ENCODE data around the gene CMKLR1.

Gene CMKLR1

GRCh38 chr12:108338915-108339657, at the start of gene CMKLR1:
TSS of gene CMKLR1 (minus strand) at chr12:108339311. CDS start at chr12:108293591, 45,720 bp downstream.
- no peak for DNase-seq (ENCODE audit: low read depth in 2 of 2)

GRCh38 chr12:108387771-108388170, 48.7 kb upstream of the CMKLR1 start:
- no peak for DNase-seq (ENCODE audit: low read depth in 2 of 2)

GRCh38 chr12:108386709-108387360, 47.7 kb upstream of the CMKLR1 start:
- DNase-seq (ENCODE audit: low read depth in 2 of 2), result no peak

- no peak for DNase-seq (ENCODE audit: low read depth in 2 of 2)
These were observed 43.3 kb upstream of the CMKLR1 start for GRCh38 chr12:108382437-108382801.

- no peak for DNase-seq (ENCODE audit: low read depth in 2 of 2)
These were observed 42.8 kb upstream of the CMKLR1 start for GRCh38 chr12:108381787-108382436.

- DNase-seq (ENCODE audit: low read depth in 2 of 2), result no peak
These were observed 41.3 kb upstream of the CMKLR1 start for GRCh38 chr12:108380382-108380781.

- no peak for DNase-seq (ENCODE audit: low read depth in 2 of 2)
These were observed 40.7 kb upstream of the CMKLR1 start for GRCh38 chr12:108379823-108380222.

GRCh38 chr12:108378926-108379325, 39.8 kb upstream of the CMKLR1 start:
- DNase-seq (ENCODE audit: low read depth in 2 of 2), result no peak

GRCh38 chr12:108377260-108377659, 38.1 kb upstream of the CMKLR1 start:
- no peak for DNase-seq (ENCODE audit: low read depth in 2 of 2)

- DNase-seq (ENCODE audit: low read depth in 2 of 2), result no peak
These were observed 37.0 kb upstream of the CMKLR1 start for GRCh38 chr12:108375986-108376663.

GRCh38 chr12:108374596-108375320, 35.6 kb upstream of the CMKLR1 start:
- no peak for DNase-seq (ENCODE audit: low read depth in 2 of 2)

- no peak for DNase-seq (ENCODE audit: low read depth in 2 of 2)
These were observed 34.0 kb upstream of the CMKLR1 start for GRCh38 chr12:108373111-108373510.

- no peak for DNase-seq (ENCODE audit: low read depth in 2 of 2)
These were observed 32.8 kb upstream of the CMKLR1 start for GRCh38 chr12:108371801-108372344.

GRCh38 chr12:108370415-108370814, 31.3 kb upstream of the CMKLR1 start:
- no peak for DNase-seq (ENCODE audit: low read depth in 2 of 2)

- DNase-seq (ENCODE audit: low read depth in 2 of 2), result no peak
These were observed 30.8 kb upstream of the CMKLR1 start for GRCh38 chr12:108369736-108370396.

- DNase-seq (ENCODE audit: low read depth in 2 of 2), result no peak
These were observed 29.0 kb upstream of the CMKLR1 start for GRCh38 chr12:108368089-108368488.

- DNase-seq (ENCODE audit: low read depth in 2 of 2), result no peak
These were observed 28.3 kb upstream of the CMKLR1 start for GRCh38 chr12:108367436-108367835.

GRCh38 chr12:108365324-108365723, 26.2 kb upstream of the CMKLR1 start:
- DNase-seq (ENCODE audit: low read depth in 2 of 2), result no peak

GRCh38 chr12:108364879-108365278, 25.8 kb upstream of the CMKLR1 start:
- DNase-seq (ENCODE audit: low read depth in 2 of 2), result no peak

- DNase-seq (ENCODE audit: low read depth in 2 of 2), result no peak
These were observed 24.5 kb upstream of the CMKLR1 start for GRCh38 chr12:108363565-108363964.

GRCh38 chr12:108363165-108363564, 24.1 kb upstream of the CMKLR1 start:
- no peak for DNase-seq (ENCODE audit: low read depth in 2 of 2)

Measured in stimulated activated CD8-positive, alpha-beta memory T cell treated with anti-CD3 and anti-CD28 coated beads, Interleukin-7, amount 100 ng/mL, for 1 hour (primary cell).